Bronchial epithelial cell (primary cell): Measurements from ENCODE around the gene ARHGAP5. TPM values are rescaled to one million over a fixed set of nuclear protein-coding genes. Genes with fewer than 3 reads are reported as not detected.

Experiments
- DNase-seq: peaks from one replicate; pipeline ENCODE4 v3.0.0-alpha.2; 2010; ENCODE audit warnings: low read depth
- FAIRE-seq: peaks from 2 replicates; lab custom pipeline; 2011; peaks lifted over from hg19 to GRCh38; lab: Jason Lieb, UNC
- H3K27me3 ChIP-seq: 2 replicates; pipeline ENCODE4 v1.5.1; 2011; ENCODE audit warnings: low read length; ENCODE audit not compliant: control insufficient read depth, insufficient read depth
- H3K36me3 ChIP-seq: 2 replicates; pipeline ENCODE4 v1.5.1; 2011; ENCODE audit warnings: low read length; ENCODE audit not compliant: control insufficient read depth, insufficient read depth
- H3K4me3 ChIP-seq: 2 replicates; pipeline ENCODE4 v1.5.1; 2011; ENCODE audit warnings: mild to moderate bottlenecking, low read depth, low read length, control low read depth
- total RNA-seq: library from RNA; depleted of rRNA; stranded (reverse); fragments of >200 nt; gene quantifications from 2 replicates; pipeline ENCODE4 v1.2.1, GENCODE V29; 2014
- TF ChIP-seq, protein P1 (sequence below): IDR thresholded peaks from 2 replicates; pipeline ENCODE4 v1.5.1; 2011; ENCODE audit warnings: mild to moderate bottlenecking, moderate library complexity, low read length, control low read depth, inconsistent platforms; ENCODE audit not compliant: insufficient read depth, severe bottlenecking

The ARHGAP5 gene
- total RNA-seq, 1 donor from 2014 or later: 139 TPM

DNA sequence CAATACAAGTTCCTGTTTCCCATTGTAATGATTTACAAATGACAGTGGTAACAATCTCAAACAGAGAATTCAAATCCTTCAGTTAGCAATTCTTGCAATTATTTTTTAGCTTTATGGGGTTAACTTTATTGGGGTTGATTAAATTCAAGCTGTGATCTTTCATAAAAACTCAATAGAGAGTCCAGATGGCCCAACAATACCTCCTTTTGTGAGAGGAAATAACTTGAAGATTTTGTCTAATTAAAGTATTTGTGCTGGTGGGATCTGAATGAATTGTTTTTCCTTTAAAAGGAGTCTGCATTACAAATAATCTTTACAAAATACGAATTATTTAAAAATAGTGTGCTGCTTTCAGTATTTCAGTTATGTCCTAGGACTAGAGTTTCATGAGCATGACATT is 4.4 kb upstream of the ARHGAP5 start:
- no peaks in the 10 kb centered on the region for H3K36me3 ChIP-seq
- H3K4me3 ChIP-seq: no peak overlapping the region
- TF ChIP-seq, protein P1, sequence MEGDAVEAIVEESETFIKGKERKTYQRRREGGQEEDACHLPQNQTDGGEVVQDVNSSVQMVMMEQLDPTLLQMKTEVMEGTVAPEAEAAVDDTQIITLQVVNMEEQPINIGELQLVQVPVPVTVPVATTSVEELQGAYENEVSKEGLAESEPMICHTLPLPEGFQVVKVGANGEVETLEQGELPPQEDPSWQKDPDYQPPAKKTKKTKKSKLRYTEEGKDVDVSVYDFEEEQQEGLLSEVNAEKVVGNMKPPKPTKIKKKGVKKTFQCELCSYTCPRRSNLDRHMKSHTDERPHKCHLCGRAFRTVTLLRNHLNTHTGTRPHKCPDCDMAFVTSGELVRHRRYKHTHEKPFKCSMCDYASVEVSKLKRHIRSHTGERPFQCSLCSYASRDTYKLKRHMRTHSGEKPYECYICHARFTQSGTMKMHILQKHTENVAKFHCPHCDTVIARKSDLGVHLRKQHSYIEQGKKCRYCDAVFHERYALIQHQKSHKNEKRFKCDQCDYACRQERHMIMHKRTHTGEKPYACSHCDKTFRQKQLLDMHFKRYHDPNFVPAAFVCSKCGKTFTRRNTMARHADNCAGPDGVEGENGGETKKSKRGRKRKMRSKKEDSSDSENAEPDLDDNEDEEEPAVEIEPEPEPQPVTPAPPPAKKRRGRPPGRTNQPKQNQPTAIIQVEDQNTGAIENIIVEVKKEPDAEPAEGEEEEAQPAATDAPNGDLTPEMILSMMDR: no peak
- DNase-seq (no peak), FAIRE-seq (no peak)
- H3K27me3 ChIP-seq: no peaks in the 10 kb centered on the region

DNA sequence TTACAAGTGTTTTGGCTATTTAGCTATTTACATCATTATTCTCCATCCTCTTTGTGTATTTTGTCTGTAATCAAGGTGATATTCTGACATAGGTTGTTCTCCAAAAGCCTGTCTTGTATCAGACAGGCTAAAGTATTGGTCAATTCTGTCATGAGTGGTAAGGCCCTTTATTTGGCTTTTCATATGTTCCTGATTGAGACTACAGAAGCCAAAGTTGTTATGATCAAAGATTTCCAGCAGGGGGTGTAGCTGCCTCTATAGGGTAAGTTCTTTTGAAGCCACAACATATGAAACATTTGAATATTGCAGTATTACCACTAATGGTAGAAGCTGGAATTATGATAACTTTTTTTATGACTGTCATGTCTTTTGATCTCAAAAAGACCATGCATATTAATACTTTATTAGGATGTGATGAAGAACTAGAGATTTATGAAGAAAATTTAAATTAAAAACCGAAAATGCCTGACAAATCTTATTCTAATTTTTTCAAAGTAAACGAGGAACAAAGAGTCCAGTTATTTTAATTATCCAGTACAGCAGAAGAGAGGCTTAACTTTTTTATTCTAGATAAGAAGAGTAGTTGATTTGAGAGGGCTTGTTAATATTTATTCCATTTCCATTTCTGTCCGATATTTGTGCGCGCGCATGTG is 3.4 kb upstream of the ARHGAP5 start:
- Histone ChIP-seq H3K4me3 (no peak overlapping the region), H3K36me3 (no peaks in the 10 kb centered on the region), H3K27me3 (no peaks in the 10 kb centered on the region)
- no peak for FAIRE-seq
- TF ChIP-seq, protein P1: peak; percentile 46
- peak; percentile 83 for DNase-seq

DNA sequence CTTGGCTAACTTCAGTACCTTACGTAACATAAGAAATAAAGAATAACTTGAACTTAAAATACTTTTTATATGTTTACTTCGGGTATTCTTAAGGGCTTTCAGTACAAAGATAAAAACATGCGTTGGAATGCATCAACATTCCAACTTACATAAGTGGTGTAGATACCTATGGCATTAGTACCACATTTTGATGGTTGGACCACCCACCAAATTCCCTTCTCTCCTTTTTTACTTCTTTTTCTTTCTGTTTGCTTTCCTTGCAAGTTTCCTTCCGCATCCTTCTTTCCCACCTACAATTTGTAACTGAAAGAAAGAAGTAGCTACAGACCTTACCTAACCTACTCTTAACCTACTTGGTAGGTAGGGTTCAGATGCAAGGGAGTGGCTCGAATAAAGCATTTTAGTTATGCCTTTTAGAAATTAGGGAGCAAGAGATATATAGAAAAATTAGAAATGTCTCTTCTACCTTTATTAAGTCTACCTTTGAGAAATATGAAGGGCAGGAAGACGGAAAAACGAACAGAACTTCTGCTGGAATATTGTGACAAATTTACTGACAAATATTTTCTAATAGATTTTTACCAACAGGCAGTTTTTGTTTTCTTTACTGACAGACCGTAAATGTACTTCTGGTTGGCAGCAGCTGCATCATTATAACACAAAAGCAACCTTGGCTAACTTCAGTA is 2.1 kb upstream of the ARHGAP5 start:
- DNase-seq (no peak), FAIRE-seq (no peak)
- no peaks in the 10 kb centered on the region for H3K36me3 ChIP-seq

DNA sequence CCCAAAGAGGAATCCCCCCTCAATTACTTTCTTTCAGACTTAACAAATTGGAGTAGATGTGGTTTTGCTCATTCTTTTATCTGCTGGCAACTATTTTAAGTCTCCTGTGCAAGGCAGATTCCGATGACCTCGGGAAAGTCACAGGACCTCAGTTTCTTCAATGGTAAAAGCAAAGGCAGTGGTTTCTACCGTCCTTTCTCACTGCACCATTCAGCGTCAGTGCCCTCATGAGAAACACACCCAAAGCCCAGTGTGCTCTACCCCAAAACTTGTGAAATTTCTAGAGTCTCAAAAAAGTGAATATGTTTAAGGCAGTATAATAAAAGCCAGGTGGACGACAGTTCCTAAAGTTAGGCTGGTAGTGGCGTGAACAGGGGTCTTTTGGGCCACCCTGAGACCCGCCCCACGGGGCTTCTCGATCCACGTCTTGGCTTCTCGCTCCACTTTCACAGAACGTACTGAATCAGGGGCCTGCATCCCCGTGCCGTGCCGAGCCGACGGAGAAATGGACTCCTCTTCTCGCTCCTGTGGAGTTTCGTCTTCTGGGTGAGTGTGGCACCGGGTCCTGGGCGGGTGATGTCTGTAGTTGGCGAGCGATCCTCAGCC is 1.3 kb upstream of the ARHGAP5 start:
- peak; percentile 13 for FAIRE-seq
- TF ChIP-seq, protein P1: no peak

More for the DNA sequence above, 2.1 kb upstream of the ARHGAP5 start:
- H3K4me3 ChIP-seq: peak overlapping the region; percentile 55
- H3K27me3 ChIP-seq: no peaks in the 10 kb centered on the region
- TF ChIP-seq, protein P1: no peak

DNA sequence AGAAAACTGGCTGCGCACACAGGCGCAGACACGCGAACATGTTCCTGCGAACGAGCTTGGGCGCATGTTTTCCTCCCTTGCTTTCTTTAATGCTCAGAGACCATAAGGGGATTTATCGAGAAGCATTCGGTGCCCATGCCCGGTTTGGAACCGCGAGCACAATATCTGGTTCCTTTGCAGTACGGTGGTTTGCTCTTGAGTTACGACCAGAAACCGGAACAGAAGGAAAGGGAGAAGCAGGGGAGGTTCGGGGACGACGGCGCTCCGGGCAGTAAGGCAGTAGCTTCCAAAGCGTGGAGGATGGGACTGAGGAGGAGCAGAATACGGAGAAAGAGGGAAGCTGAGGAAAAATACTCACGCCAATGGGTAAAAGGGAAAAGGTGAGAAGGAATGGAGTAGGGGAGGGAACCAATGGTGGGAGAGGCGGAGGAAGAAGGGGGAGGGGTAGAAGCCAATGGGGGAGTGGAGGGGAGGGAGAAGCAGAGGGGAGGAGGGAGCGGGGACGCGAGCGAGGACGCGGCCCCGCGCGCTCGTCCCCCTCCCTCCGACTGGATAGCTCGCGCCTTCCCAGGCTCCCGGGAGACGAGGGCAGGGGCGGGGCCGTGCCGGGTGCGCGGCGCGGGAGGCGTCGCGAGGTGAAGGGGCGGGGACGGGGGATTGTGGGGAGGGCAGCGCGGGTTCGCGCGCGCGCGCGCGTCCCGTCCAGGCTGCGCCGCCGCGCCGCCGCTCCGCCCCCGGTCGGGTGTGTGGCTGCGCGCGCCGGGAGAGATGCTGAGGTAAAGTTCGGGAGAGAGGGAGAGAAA is 625 bp upstream of the ARHGAP5 start:
- Histone ChIP-seq H3K36me3 (no peaks in the 10 kb centered on the region), H3K4me3 (peak overlapping the region; percentile 77), H3K27me3 (no peaks in the 10 kb centered on the region)
- FAIRE-seq: no peak
- peak; percentile 92 for DNase-seq
- TF ChIP-seq, protein P1: no peak

More for the DNA sequence above, 1.3 kb upstream of the ARHGAP5 start:
- Histone ChIP-seq H3K36me3 (no peaks in the 10 kb centered on the region), H3K27me3 (no peaks in the 10 kb centered on the region), H3K4me3 (peak overlapping the region; percentile 55)
- no peak for DNase-seq
